ENCODE data around the gene ZBTB46. TPM values are rescaled to one million over a fixed set of nuclear protein-coding genes. Genes with fewer than 3 reads are reported as not detected.

ZBTB46 gene
- total RNA-seq, 1 experiment from 2014 or later, result 15.9 TPM

DNA sequence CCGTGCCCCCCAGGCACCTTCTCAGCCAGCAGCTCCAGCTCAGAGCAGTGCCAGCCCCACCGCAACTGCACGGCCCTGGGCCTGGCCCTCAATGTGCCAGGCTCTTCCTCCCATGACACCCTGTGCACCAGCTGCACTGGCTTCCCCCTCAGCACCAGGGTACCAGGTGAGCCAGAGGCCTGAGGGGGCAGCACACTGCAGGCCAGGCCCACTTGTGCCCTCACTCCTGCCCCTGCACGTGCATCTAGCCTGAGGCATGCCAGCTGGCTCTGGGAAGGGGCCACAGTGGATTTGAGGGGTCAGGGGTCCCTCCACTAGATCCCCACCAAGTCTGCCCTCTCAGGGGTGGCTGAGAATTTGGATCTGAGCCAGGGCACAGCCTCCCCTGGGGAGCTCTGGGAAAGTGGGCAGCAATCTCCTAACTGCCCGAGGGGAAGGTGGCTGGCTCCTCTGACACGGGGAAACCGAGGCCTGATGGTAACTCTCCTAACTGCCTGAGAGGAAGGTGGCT lies 133.7 kb downstream of the ZBTB46 start:
- Histone ChIP-seq H3K27me3 (no peaks in the 10 kb centered on the region), H3K9me3 (0 out of 2 replicates have a peak, but pooled peaks cover 2% of the 10 kb centered on the region), H3K36me3 (peaks cover 45% of the 10 kb centered on the region), H3K4me3 (no peak overlapping the region)
- no peak for DNase-seq

DNA sequence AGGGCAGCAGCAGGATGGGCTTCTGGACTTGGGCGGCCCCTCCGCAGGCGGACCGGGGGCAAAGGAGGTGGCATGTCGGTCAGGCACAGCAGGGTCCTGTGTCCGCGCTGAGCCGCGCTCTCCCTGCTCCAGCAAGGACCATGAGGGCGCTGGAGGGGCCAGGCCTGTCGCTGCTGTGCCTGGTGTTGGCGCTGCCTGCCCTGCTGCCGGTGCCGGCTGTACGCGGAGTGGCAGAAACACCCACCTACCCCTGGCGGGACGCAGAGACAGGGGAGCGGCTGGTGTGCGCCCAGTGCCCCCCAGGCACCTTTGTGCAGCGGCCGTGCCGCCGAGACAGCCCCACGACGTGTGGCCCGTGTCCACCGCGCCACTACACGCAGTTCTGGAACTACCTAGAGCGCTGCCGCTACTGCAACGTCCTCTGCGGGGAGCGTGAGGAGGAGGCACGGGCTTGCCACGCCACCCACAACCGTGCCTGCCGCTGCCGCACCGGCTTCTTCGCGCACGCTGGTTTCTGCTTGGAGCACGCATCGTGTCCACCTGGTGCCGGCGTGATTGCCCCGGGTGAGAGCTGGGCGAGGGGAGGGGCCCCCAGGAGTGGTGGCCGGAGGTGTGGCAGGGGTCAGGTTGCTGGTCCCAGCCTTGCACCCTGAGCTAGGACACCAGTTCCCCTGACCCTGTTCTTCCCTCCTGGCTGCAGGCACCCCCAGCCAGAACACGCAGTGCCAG lies 134.3 kb downstream of the ZBTB46 start, which contains the start of gene TNFRSF6B:
Gene TNFRSF6B, plus strand, starts transcription at position 25 of the 729 bp plus-strand sequence. Its CDS starts 116 bp downstream, at position 141.
- H3K4me3 ChIP-seq, result no peak within 1 kb of the TSS

DNA sequence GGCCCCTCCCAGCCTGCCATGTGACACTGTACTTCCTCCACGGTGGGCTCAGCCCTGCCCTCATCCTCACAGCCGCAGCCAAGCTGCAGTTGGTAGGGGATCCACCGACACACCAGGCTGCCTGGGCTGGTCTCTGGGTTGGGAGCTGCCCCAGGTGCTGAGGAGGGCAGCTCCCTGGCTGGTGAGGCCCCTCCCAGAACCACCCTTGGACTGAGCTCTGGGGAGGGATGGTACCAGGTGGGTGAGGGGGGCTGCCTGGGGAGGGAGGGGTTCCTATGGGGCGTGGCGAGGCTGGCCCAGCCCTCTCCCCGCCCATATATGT lies 134.8 kb downstream of the ZBTB46 start:
- H3K9me3 ChIP-seq, result 0 out of 2 replicates have a peak, but pooled peaks cover 2% of the 10 kb centered on the region
- no peak overlapping the region for H3K4me3 ChIP-seq
- H3K36me3 ChIP-seq, result peaks cover 43% of the 10 kb centered on the region
- DNase-seq, result peak; percentile 41
- no peaks in the 10 kb centered on the region for H3K27me3 ChIP-seq

More for the DNA sequence above, 134.3 kb downstream of the ZBTB46 start, which contains the start of gene TNFRSF6B:
- DNase-seq, result no peak
- Histone ChIP-seq H3K9me3 (0 out of 2 replicates have a peak, but pooled peaks cover 2% of the 10 kb centered on the region), H3K27me3 (no peaks in the 10 kb centered on the region), H3K36me3 (peaks cover 43% of the 10 kb centered on the region)

DNA sequence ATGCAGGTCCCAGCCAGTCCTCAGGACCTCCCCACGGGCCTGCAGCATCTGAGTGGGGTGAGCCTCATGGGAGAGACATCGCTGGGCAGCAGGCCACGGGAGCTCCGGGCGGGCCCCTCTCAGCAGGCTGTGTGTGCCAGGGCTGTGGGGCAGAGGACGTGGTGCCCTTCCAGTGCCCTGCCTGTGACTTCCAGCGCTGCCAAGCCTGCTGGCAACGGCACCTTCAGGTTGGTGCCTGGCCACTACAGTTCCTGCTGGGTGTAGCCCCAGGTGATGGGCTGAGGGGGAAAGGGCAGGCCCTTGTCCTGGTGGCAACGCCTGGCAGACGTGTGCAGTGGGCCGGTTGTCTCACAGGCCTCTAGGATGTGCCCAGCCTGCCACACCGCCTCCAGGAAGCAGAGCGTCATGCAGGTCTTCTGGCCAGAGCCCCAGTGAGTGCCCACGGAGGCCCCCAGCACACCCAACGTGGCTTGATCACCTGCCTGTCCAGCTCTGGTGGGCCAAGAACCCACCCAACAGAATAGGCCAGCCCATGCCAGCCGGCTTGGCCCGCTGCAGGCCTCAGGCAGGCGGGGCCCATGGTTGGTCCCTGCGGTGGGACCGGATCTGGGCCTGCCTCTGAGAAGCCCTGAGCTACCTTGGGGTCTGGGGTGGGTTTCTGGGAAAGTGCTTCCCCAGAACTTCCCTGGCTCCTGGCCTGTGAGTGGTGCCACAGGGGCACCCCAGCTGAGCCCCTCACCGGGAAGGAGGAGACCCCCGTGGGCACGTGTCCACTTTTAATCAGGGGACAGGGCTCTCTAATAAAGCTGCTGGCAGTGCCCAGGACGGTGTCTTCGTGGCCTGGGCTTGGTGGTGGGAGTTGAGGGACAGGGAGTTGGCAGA lies 135.4 kb downstream of the ZBTB46 start:
- no peaks in the 10 kb centered on the region for H3K27me3 ChIP-seq
- peaks cover 43% of the 10 kb centered on the region for H3K36me3 ChIP-seq
- DNase-seq, result no peak
- no peak overlapping the region for H3K4me3 ChIP-seq
- 0 out of 2 replicates have a peak, but pooled peaks cover 2% of the 10 kb centered on the region for H3K9me3 ChIP-seq

DNA sequence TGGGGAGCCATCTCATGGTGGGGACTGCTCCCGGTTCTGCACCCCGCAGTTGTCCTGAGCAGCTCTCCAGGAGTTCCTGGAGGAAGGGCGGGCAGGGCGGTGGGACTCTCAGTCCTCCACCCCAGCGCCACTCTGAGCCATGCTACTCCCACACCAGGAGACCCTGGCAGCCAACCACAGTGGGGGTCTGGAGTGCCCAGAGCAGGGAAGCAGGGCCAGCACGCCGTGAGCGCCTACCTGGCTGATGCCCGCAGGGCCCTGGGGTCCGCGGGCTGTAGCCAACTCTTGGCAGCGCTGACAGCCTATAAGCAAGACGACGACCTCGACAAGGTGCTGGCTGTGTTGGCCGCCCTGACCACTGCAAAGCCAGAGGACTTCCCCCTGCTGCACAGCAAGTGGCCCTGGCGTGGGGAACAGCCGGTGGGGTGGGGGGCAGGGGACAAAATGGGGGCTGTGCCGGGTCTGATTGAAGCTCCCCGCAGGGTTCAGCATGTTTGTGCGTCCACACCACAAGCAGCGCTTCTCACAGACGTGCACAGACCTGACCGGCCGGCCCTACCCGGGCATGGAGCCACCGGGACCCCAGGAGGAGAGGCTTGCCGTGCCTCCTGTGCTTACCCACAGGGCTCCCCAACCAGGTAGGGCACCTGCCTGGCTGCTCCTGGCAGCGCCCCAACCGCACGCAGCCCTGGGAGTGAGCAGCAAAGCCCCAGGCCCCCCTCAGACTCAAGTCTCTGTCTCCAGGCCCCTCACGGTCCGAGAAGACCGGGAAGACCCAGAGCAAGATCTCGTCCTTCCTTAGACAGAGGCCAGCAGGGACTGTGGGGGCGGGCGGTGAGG lies 136.3 kb downstream of the ZBTB46 start:
- Histone ChIP-seq H3K4me3 (no peak overlapping the region), H3K27me3 (no peaks in the 10 kb centered on the region), H3K9me3 (0 out of 2 replicates have a peak, but pooled peaks cover 2% of the 10 kb centered on the region), H3K36me3 (peaks cover 36% of the 10 kb centered on the region)
- DNase-seq, result no peak

DNA sequence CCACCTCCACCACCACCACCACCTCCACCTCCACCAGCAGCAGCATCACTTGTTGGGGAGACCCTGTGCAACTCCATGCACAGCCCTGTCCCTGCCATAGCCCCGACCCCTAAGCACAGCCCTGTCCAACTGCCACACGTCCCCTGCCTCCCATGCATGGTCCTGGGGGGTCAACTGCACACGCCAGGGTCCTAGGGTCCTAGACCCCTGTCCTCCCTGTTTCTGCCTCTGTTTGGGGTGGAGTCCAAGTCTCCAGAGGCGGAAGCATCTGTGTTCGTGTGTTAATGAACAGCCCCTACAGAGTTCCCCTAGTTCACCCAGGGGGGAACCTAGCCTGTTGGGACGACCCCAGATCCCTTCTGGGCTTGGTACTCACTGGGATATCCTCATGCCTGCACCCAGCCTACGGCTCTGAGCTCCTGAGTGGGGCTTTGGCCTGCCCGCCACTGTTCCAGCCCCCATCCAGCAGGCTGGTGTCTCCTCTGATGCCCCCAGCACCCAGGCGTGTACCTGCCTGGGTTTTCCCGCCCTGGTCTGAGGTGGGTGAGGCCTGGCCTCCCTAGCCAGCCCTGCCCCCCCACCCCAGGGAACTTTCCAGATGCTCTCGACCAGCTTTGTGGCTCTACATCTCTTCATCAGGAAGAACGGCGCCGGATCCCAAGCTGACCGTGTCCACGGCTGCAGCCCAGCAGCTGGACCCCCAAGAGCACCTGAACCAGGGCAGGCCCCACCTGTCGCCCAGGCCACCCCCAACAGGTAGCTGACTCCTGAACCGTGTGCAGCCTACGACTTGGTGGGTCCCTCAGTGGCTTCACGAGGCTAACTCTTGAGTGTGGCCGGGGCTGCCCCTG lies 137.1 kb downstream of the ZBTB46 start:
- Histone ChIP-seq H3K27me3 (no peaks in the 10 kb centered on the region), H3K4me3 (no peak overlapping the region), H3K9me3 (0 out of 2 replicates have a peak, but pooled peaks cover 2% of the 10 kb centered on the region), H3K36me3 (peaks cover 33% of the 10 kb centered on the region)
- no peak for DNase-seq

Other genes with a start within 250 kb of the ZBTB46 start
- 27.7 and 33.2 TPM in 2 replicates for gene GMEB2, start 204.2 kb downstream of the ZBTB46 start, total RNA-seq (2014; rRNA removed; shearing (Covaris generic); ENCODE audit: low replicate concordance)
- gene STMN3, start 177.8 kb downstream of the ZBTB46 start, total RNA-seq (2014; rRNA removed; shearing (Covaris generic); ENCODE audit: low replicate concordance), result 71.2 and 98.0 TPM in 2 replicates
- 13.4 and 22.7 TPM in 2 replicates for gene RTEL1, start 173.0 kb downstream of the ZBTB46 start, total RNA-seq (2014; rRNA removed; shearing (Covaris generic); ENCODE audit: low replicate concordance)
- not detected in 2 replicates for gene TNFRSF6B, start 134.6 kb downstream of the ZBTB46 start, total RNA-seq (2014; rRNA removed; shearing (Covaris generic); ENCODE audit: low replicate concordance)
- 39.5 and 66.1 TPM in 2 replicates for gene ARFRP1, start 123.3 kb downstream of the ZBTB46 start, total RNA-seq (2014; rRNA removed; shearing (Covaris generic); ENCODE audit: low replicate concordance)
- 23.9 and 46.2 TPM in 2 replicates for gene ZGPAT, start 123.2 kb downstream of the ZBTB46 start, total RNA-seq (2014; rRNA removed; shearing (Covaris generic); ENCODE audit: low replicate concordance)
- gene LIME1, start 94.6 kb downstream of the ZBTB46 start, total RNA-seq (2014; rRNA removed; shearing (Covaris generic); ENCODE audit: low replicate concordance), result 2.8 and 5.7 TPM in 2 replicates
- gene SLC2A4RG, start 91.5 kb downstream of the ZBTB46 start, total RNA-seq (2014; rRNA removed; shearing (Covaris generic); ENCODE audit: low replicate concordance), result 49.0 and 123 TPM in 2 replicates
- not detected in 2 replicates for gene ABHD16B, start 30.2 kb upstream of the ZBTB46 start, total RNA-seq (2014; rRNA removed; shearing (Covaris generic); ENCODE audit: low replicate concordance)
- 185 and 192 TPM in 2 replicates for gene TPD52L2, start 34.0 kb upstream of the ZBTB46 start, total RNA-seq (2014; rRNA removed; shearing (Covaris generic); ENCODE audit: low replicate concordance)
- gene DNAJC5, start 63.9 kb upstream of the ZBTB46 start, total RNA-seq (2014; rRNA removed; shearing (Covaris generic); ENCODE audit: low replicate concordance), result 69.3 and 92.0 TPM in 2 replicates
- gene UCKL1, start 125.2 kb upstream of the ZBTB46 start, total RNA-seq (2014; rRNA removed; shearing (Covaris generic); ENCODE audit: low replicate concordance), result 17.1 and 35.9 TPM in 2 replicates
- gene ZNF512B, start 138.7 kb upstream of the ZBTB46 start, total RNA-seq (2014; rRNA removed; shearing (Covaris generic); ENCODE audit: low replicate concordance), result 14.4 and 20.8 TPM in 2 replicates
- 0.07 and 3.9 TPM in 2 replicates for gene SAMD10, start 148.4 kb upstream of the ZBTB46 start, total RNA-seq (2014; rRNA removed; shearing (Covaris generic); ENCODE audit: low replicate concordance)
- gene PRPF6, start 149.9 kb upstream of the ZBTB46 start, total RNA-seq (2014; rRNA removed; shearing (Covaris generic); ENCODE audit: low replicate concordance), result 96.5 and 126 TPM in 2 replicates
- 0.95 and 1.3 TPM in 2 replicates for gene C20orf204, start 204.9 kb upstream of the ZBTB46 start, total RNA-seq (2014; rRNA removed; shearing (Covaris generic); ENCODE audit: low replicate concordance)
- gene SOX18, start 218.4 kb upstream of the ZBTB46 start, total RNA-seq (2014; rRNA removed; shearing (Covaris generic); ENCODE audit: low replicate concordance), result 0.22 and 0.92 TPM in 2 replicates
- gene TCEA2, start 231.9 kb upstream of the ZBTB46 start, total RNA-seq (2014; rRNA removed; shearing (Covaris generic); ENCODE audit: low replicate concordance), result 37.8 and 48.0 TPM in 2 replicates
- 20.2 and 40.9 TPM in 2 replicates for gene RGS19, start 248.3 kb upstream of the ZBTB46 start, total RNA-seq (2014; rRNA removed; shearing (Covaris generic); ENCODE audit: low replicate concordance)
- gene OPRL1, start 248.8 kb upstream of the ZBTB46 start, total RNA-seq (2014; rRNA removed; shearing (Covaris generic); ENCODE audit: low replicate concordance), result 1.2 and 3.9 TPM in 2 replicates

Data from MG63 (cell line).